CD14-positive monocyte (primary cell): ENCODE data around the gene HLA-DPA1. TPM values are rescaled to one million over a fixed set of nuclear protein-coding genes. Genes with fewer than 3 reads are reported as not detected.
A peak's percentile ranks its signal among the peaks of the same experiment; 100 is the strongest.

ENCODE experiments used
- DNase-seq, 3 donors: peaks; one replicate each; pipeline ENCODE4 v3.0.0-alpha.2; 2011 to 2022
- H2AFZ ChIP-seq: 2 replicates; pipeline ENCODE4 v1.6.0; 2012; ENCODE audit warnings: mild to moderate bottlenecking, low read depth, low read length, inconsistent platforms; ENCODE audit not compliant: insufficient read depth, poor library complexity, severe bottlenecking
- H3K27ac ChIP-seq, 2 donors: 1 replicate in 1 of 2; 2 replicates in 1 of 2; pipeline ENCODE4 v1.5.1; 2012 to 2013; ENCODE audit warnings: low read length in 2 of 2, control low read depth in 1 of 2, inconsistent platforms in 1 of 2, low read depth in 1 of 2, mild to moderate bottlenecking in 1 of 2
- H3K27me3 ChIP-seq, 2 donors: one replicate each; pipeline versions ENCODE4 v1.6.0 to v1.6.1; 2011 to 2013; ENCODE audit warnings: low read length in 2 of 2; ENCODE audit not compliant: control insufficient read depth in 2 of 2, insufficient read depth in 2 of 2
- H3K36me3 ChIP-seq, 2 donors: replicated peaks in 1 of 2; 1 replicate in 1 of 2; 2 replicates in 1 of 2; pipeline versions ENCODE4 v1.5.1 to v1.6.1; 2012 to 2013; ENCODE audit warnings: low read length in 2 of 2, control low read depth in 1 of 2, inconsistent platforms in 1 of 2, mild to moderate bottlenecking in 1 of 2; ENCODE audit not compliant: insufficient read depth in 2 of 2, control insufficient read depth in 1 of 2
- H3K4me1 ChIP-seq, 2 donors: 1 replicate in 1 of 2; 2 replicates in 1 of 2; pipeline versions ENCODE4 v1.5.1 to v1.6.1; 2012 to 2013; ENCODE audit warnings: low read length in 2 of 2, control low read depth in 1 of 2, inconsistent platforms in 1 of 2, mild to moderate bottlenecking in 1 of 2, moderate library complexity in 1 of 2; ENCODE audit not compliant: insufficient read depth in 2 of 2, control insufficient read depth in 1 of 2
- H3K4me2 ChIP-seq: replicated peaks from 2 replicates; pipeline ENCODE3; 2012; ENCODE audit warnings: low read length, moderate library complexity, mild to moderate bottlenecking; ENCODE audit not compliant: poor library complexity, severe bottlenecking; ENCODE audit errors: extremely low read depth
- H3K4me3 ChIP-seq, 3 experiments: fragments of 200-600 bp in 1 of 3; sonication (generic) in 1 of 3; replicated peaks in 1 of 3; 1 replicate in 2 of 3; 2 replicates in 1 of 3; pipeline ENCODE4 v1.5.1; 2011 to 2013; ENCODE audit warnings: low read length in 3 of 3, mild to moderate bottlenecking in 3 of 3, control low read depth in 2 of 3, low read depth in 2 of 3, inconsistent platforms in 1 of 3, moderate library complexity in 1 of 3
- H3K79me2 ChIP-seq: 2 replicates; pipeline ENCODE4 v1.6.0; 2012; ENCODE audit warnings: mild to moderate bottlenecking, control low read depth, inconsistent platforms, low read length, moderate library complexity; ENCODE audit not compliant: insufficient read depth
- H3K9ac ChIP-seq: 2 replicates; pipeline ENCODE4 v1.6.0; 2017; ENCODE audit warnings: low read length, mild to moderate bottlenecking; ENCODE audit not compliant: insufficient read depth, poor library complexity, severe bottlenecking
- H3K9me3 ChIP-seq, 2 donors: replicated peaks in 1 of 2; 1 replicate in 1 of 2; 2 replicates in 1 of 2; pipeline versions ENCODE4 v1.5.1 to v1.6.1; 2012 to 2013; ENCODE audit warnings: low read length in 2 of 2, control low read depth in 1 of 2; ENCODE audit not compliant: control insufficient read depth in 1 of 2, insufficient read depth in 1 of 2
- H4K20me1 ChIP-seq: 2 replicates; pipeline ENCODE4 v1.6.0; 2012; ENCODE audit warnings: mild to moderate bottlenecking, low read length, control low read depth, moderate library complexity; ENCODE audit not compliant: insufficient read depth
- H3K27ac Mint-ChIP-seq, 7 donors: one replicate each; pipeline ENCODE4 v1.8.0; 2020; ENCODE audit warnings: mild to moderate bottlenecking in 7 of 7, mixed read lengths in 7 of 7, moderate library complexity in 6 of 7, inconsistent platforms in 2 of 7
- H3K27me3 Mint-ChIP-seq, 3 donors: one replicate each; pipeline ENCODE4 v1.8.0; 2021 to 2022; ENCODE audit warnings: low read depth in 3 of 3, mild to moderate bottlenecking in 3 of 3, mixed read lengths in 3 of 3, moderate library complexity in 3 of 3, inconsistent platforms in 1 of 3
- H3K36me3 Mint-ChIP-seq, 2 donors: one replicate each; pipeline ENCODE4 v1.8.0; 2020; ENCODE audit warnings: mixed read lengths in 2 of 2, inconsistent platforms in 1 of 2, mild to moderate bottlenecking in 1 of 2
- H3K4me1 Mint-ChIP-seq: one replicate; pipeline ENCODE4 v1.8.0; 2020; ENCODE audit warnings: mild to moderate bottlenecking, mixed read lengths
- H3K4me3 Mint-ChIP-seq, 2 donors: one replicate each; pipeline ENCODE4 v1.8.0; 2020; ENCODE audit warnings: mild to moderate bottlenecking in 2 of 2, mixed read lengths in 2 of 2, moderate library complexity in 1 of 2
- H3K9me3 Mint-ChIP-seq, 7 donors: one replicate each; pipeline ENCODE4 v1.8.0; 2020 to 2022; ENCODE audit warnings: mixed read lengths in 7 of 7, mild to moderate bottlenecking in 6 of 7, moderate library complexity in 6 of 7, inconsistent platforms in 2 of 7
- CTCF ChIP-seq: fragments of 200-600 bp; IDR thresholded peaks from one replicate; pipeline ENCODE4 v1.8.0; 2022; ENCODE audit warnings: antibody characterized with exemption, mild to moderate bottlenecking
- WGBS: methylation state at CpG from one replicate; pipeline ENCODE4 v1.1.5; 2013; ENCODE audit warnings: missing lambda C conversion rate; ENCODE audit not compliant: insufficient coverage; 5-methylcytosine and 5-hydroxymethylcytosine counted together
- intact Hi-C, 2 donors: fragments of 100-400 bp; cut with micrococcal nuclease; formaldehyde crosslinking; loops; one replicate each; pipeline versions ENCODE4 v1.15.0 to v1.15.1; 2023
- polyA plus RNA-seq, 3 donors: library from polyadenylated mRNA; depleted of rRNA in 1 of 3; unstranded in 2 of 3; stranded (reverse) in 1 of 3; fragments of 300-500 nt in 2 of 3; fragments of >200 nt in 1 of 3; fragmentation: Illumina TruSeq in 2 of 3; gene quantifications; 1 replicate in 2 of 3; 2 replicates in 1 of 3; pipeline ENCODE4 v1.2.3, GENCODE V29; 2012 to 2021

The HLA-DPA1 gene
- polyA plus RNA-seq, 3 donors: 578 to 1,024 (median 796) TPM

DNA sequence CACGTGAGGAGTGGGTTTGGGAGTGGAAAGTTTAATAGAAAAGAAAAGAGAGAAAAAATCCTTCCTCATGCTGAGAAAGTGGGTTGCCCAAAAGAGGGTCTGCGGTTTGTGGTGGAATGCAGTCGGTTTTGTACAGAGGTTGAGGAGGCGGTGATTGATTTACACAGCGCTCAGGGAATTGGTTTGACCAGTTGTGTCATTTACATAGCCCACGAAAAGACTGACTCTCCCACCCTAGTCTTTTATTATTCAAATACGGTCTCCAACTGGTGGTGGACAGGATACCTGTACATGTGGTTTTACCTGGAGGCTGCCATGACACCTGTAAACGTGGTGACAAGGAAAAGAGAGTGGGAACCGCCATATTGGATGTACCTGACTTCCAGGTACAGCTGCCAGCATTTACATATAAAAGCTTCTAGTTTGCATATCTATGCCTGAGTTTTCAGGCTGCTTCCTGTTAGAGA, 44.4 kb upstream of the HLA-DPA1 start:
- H3K4me3 Mint-ChIP-seq: peak overlapping the region in 1 of 2 donors; percentile 80
- Histone ChIP-seq H3K36me3 (no peaks in the 10 kb centered on the region), H2AFZ (no peak overlapping the region), H3K4me1 (peaks cover 40 to 45% of the 10 kb centered on the region in 2 donors), H3K27me3 (peaks cover 17 to 21% of the 10 kb centered on the region in 2 donors), H3K27ac (no peak overlapping the region), H3K79me2 (no peaks in the 10 kb centered on the region), H3K9ac (no peak overlapping the region), H3K9me3 (peaks cover 0 to 4% of the 10 kb centered on the region in 2 donors), H3K4me3 (no peak overlapping the region), H4K20me1 (no peaks in the 10 kb centered on the region), H3K4me2 (no peak overlapping the region)
- 21% methylated on average over 3 of the region's 9 CpGs for WGBS
- DNase-seq: no peak
- H3K27ac Mint-ChIP-seq: no peak overlapping the region
- H3K36me3 Mint-ChIP-seq: peaks cover 5 to 9% of the 10 kb centered on the region in 2 donors
- H3K27me3 Mint-ChIP-seq: peaks cover 23 to 35% (median 34%) of the 10 kb centered on the region in 3 donors
- no peak for TF ChIP-seq CTCF
- peaks cover 48% of the 10 kb centered on the region for H3K4me1 Mint-ChIP-seq
- intact Hi-C loops: loop anchor here in 1 of 2 donors (5.0 kb wide), 1 partner anchor 129 kb away; no protein-coding TSS in a partner anchor
- peaks cover 0 to 12% (median 5%) of the 10 kb centered on the region in 7 donors for H3K9me3 Mint-ChIP-seq

DNA sequence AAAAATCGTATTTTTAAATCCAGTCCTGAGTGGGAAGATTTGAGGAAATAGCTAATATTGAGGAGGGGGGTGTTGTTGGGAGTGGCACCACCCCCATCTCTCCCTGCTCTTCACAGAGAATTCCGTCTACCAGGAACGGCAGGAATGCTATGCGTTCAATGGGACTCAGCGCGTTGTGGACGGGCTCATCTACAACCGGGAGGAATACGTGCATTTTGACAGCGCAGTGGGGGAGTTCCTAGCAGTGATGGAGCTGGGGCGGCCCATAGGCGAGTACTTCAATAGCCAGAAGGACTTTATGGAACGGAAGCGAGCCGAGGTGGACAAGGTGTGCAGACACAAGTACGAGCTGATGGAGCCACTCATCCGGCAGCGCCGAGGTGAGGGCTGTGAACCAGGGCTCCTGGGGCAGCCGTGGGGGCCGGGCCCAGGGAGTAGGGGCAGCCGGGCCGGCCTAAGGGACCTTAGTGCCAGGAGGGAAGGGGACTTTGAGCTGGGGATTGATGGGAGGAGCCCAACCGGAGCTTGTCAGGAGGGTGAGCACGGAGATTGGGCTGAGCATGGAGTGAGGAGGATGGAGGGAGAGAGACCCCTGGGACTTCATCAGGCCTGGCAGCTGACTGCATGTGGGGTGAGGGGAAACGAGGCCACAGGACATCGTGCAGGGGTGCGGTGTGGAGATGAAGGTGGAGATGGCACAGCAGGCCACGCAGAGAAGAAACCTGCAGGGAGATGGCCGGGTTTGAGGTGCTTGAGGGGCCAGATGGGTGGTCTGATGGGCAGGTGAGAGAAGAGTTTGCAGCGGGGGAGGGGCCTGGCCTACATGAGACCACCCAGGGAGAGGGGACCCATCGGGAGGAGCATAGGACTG, 43.6 kb upstream of the HLA-DPA1 start:
- no peak overlapping the region for H3K4me3 ChIP-seq
- intact Hi-C loops: loop anchor here in 1 of 2 donors (5.0 kb wide), 1 partner anchor 130 kb away; no protein-coding TSS in a partner anchor
- no peak overlapping the region for H3K9ac ChIP-seq
- H3K79me2 ChIP-seq: no peaks in the 10 kb centered on the region
- no peak overlapping the region for H2AFZ ChIP-seq
- peaks cover 17 to 21% of the 10 kb centered on the region in 2 donors for H3K27me3 ChIP-seq
- H3K27ac ChIP-seq: no peak overlapping the region
- TF ChIP-seq CTCF: no peak
- no peak for DNase-seq
- peaks cover 47 to 53% of the 10 kb centered on the region in 2 donors for H3K4me1 ChIP-seq
- H3K36me3 ChIP-seq: no peaks in the 10 kb centered on the region
- peaks cover 54% of the 10 kb centered on the region for H3K4me1 Mint-ChIP-seq
- H3K9me3 Mint-ChIP-seq: peaks cover 0 to 8% (median 5%) of the 10 kb centered on the region in 7 donors
- no peaks in the 10 kb centered on the region for H4K20me1 ChIP-seq
- H3K36me3 Mint-ChIP-seq: peaks cover 5 to 9% of the 10 kb centered on the region in 2 donors
- peaks cover 0 to 4% of the 10 kb centered on the region in 2 donors for H3K9me3 ChIP-seq
- H3K4me3 Mint-ChIP-seq: peak overlapping the region in 1 of 2 donors; percentile 80
- peak overlapping the region; percentile 1 for H3K4me2 ChIP-seq
- WGBS: 15% methylated on average over 30 of the region's 32 CpGs
- H3K27ac Mint-ChIP-seq: no peak overlapping the region
- peaks cover 23 to 35% (median 34%) of the 10 kb centered on the region in 3 donors for H3K27me3 Mint-ChIP-seq
